IMR-90 (cell line): ENCODE measurements around the gene C14orf180.

ENCODE experiments used
- BHLHE40 ChIP-seq: fragments of 150-350 bp; IDR thresholded peaks from 2 replicates; pipeline ENCODE4 v1.6.1; 2016; ENCODE audit warnings: mild to moderate bottlenecking, low read depth, low read length
- MAFK ChIP-seq: IDR thresholded peaks from 2 replicates; pipeline ENCODE4 v1.6.1; 2012; ENCODE audit warnings: low read depth, low read length, improper control_type of control experiment
- POLR2A ChIP-seq: IDR thresholded peaks from 2 replicates; pipeline ENCODE4 v1.6.1; 2012; ENCODE audit warnings: mild to moderate bottlenecking, low read depth, low read length
- RAD21 ChIP-seq: IDR thresholded peaks from 2 replicates; pipeline ENCODE4 v1.6.1; 2012; ENCODE audit warnings: low read length, improper control_type of control experiment
- RFX5 ChIP-seq: IDR thresholded peaks from 2 replicates; pipeline ENCODE4 v1.8.0; 2012; ENCODE audit warnings: low read depth, mild to moderate bottlenecking, low read length, moderate library complexity
- SMC3 ChIP-seq: fragments of 150-350 bp; IDR thresholded peaks from 2 replicates; pipeline ENCODE4 v1.6.1; 2016; ENCODE audit warnings: low read depth, mild to moderate bottlenecking, antibody characterized with exemption, low read length, moderate library complexity
- TF ChIP-seq, protein P1 (sequence below): conservative IDR thresholded peaks from 2 replicates; pipeline ENCODE4 v1.5.1; 2012; ENCODE audit warnings: mild to moderate bottlenecking, low read depth, low read length, improper control_type of control experiment
- TF ChIP-seq, protein P2 (sequence below): fragments of 150-350 bp; IDR thresholded peaks from 2 replicates; pipeline ENCODE4 v1.6.1; 2016; ENCODE audit warnings: low read depth, mild to moderate bottlenecking, low read length, moderate library complexity, borderline replicate concordance
- TF ChIP-seq, protein P3 (sequence below): fragments of 150-350 bp; IDR thresholded peaks from 2 replicates; pipeline ENCODE4 v1.6.1; 2017; ENCODE audit warnings: mild to moderate bottlenecking, antibody characterized with exemption, low read length, low read depth

DNA sequence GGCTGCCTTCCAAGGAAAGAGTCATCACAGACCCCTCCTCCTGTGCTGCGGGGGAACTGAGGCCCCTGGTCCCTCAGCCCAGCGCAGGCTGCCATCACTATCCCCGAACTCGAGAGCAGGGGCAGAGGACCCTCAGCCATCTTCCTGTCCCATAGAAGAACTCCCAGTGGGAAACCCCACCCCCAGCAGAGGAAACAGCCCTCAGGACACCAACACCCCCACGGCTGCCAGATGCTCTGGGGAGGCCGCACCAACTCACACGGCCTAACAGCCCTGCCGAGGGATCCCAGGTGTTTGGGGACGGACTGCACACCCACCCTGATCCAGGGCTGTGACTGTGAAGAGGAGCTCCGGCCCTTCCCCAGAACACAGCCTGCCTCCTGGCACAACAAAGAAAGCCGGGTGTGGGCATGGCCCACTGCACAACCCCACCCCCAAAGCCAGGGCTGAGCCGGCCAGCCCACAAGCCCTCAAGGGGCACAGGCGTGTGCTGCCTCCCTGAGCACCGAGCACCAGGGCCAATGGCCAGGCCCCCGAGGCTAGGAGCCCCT is 16.3 kb upstream of the C14orf180 start:
- TF ChIP-seq, protein P1, sequence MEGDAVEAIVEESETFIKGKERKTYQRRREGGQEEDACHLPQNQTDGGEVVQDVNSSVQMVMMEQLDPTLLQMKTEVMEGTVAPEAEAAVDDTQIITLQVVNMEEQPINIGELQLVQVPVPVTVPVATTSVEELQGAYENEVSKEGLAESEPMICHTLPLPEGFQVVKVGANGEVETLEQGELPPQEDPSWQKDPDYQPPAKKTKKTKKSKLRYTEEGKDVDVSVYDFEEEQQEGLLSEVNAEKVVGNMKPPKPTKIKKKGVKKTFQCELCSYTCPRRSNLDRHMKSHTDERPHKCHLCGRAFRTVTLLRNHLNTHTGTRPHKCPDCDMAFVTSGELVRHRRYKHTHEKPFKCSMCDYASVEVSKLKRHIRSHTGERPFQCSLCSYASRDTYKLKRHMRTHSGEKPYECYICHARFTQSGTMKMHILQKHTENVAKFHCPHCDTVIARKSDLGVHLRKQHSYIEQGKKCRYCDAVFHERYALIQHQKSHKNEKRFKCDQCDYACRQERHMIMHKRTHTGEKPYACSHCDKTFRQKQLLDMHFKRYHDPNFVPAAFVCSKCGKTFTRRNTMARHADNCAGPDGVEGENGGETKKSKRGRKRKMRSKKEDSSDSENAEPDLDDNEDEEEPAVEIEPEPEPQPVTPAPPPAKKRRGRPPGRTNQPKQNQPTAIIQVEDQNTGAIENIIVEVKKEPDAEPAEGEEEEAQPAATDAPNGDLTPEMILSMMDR: no peak
- TF ChIP-seq BHLHE40 (no peak), SMC3 (no peak), RFX5 (no peak), RAD21 (no peak), POLR2A (no peak), MAFK (no peak)
- TF ChIP-seq, protein P2, sequence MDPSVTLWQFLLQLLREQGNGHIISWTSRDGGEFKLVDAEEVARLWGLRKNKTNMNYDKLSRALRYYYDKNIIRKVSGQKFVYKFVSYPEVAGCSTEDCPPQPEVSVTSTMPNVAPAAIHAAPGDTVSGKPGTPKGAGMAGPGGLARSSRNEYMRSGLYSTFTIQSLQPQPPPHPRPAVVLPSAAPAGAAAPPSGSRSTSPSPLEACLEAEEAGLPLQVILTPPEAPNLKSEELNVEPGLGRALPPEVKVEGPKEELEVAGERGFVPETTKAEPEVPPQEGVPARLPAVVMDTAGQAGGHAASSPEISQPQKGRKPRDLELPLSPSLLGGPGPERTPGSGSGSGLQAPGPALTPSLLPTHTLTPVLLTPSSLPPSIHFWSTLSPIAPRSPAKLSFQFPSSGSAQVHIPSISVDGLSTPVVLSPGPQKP: no peak
- TF ChIP-seq, protein P3, sequence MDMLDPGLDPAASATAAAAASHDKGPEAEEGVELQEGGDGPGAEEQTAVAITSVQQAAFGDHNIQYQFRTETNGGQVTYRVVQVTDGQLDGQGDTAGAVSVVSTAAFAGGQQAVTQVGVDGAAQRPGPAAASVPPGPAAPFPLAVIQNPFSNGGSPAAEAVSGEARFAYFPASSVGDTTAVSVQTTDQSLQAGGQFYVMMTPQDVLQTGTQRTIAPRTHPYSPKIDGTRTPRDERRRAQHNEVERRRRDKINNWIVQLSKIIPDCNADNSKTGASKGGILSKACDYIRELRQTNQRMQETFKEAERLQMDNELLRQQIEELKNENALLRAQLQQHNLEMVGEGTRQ: no peak
